OCI-LY3 (cell line): ENCODE measurements around the gene CARD8.
A peak's percentile ranks its signal among the peaks of the same experiment; 100 is the strongest.

Experiments used
- H2AFZ ChIP-seq: fragments of 200-600, 300-600 bp; shearing (Covaris generic); 2 replicates; pipeline ENCODE4 v1.6.0; 2014; ENCODE audit warnings: antibody characterized with exemption, low read depth, low read length
- H3K27ac ChIP-seq: fragments of 200-600, 300-600 bp; sonication (generic); 2 replicates; pipeline ENCODE4 v1.5.1; 2014; ENCODE audit warnings: mild to moderate bottlenecking, low read length, moderate library complexity, mixed read lengths
- H3K27me3 ChIP-seq: fragments of 200-600, 300-600 bp; sonication (generic); 2 replicates; pipeline ENCODE4 v1.6.1; 2014; ENCODE audit warnings: low read depth, low read length, mixed read lengths
- H3K36me3 ChIP-seq: fragments of 200-600, 300-600 bp; sonication (generic); replicated peaks from 2 replicates; pipeline ENCODE3; 2014; ENCODE audit warnings: low read depth, low read length, mixed read lengths
- H3K4me1 ChIP-seq: fragments of 300-600, 200-600 bp; sonication (generic); 2 replicates; pipeline ENCODE4 v1.6.1; 2014; ENCODE audit warnings: low read length, mixed read lengths
- H3K4me2 ChIP-seq: fragments of 200-600, 300-600 bp; sonication (generic); 2 replicates; pipeline ENCODE4 v1.6.1; 2014; ENCODE audit warnings: low read length, mixed read lengths
- H3K4me3 ChIP-seq: fragments of 300-600, 200-600 bp; sonication (generic); 2 replicates; pipeline ENCODE4 v1.5.1; 2014; ENCODE audit warnings: antibody characterized with exemption, mild to moderate bottlenecking, low read length, moderate library complexity
- H3K79me2 ChIP-seq: fragments of 300-600, 200-600 bp; shearing (Covaris generic); 2 replicates; pipeline ENCODE4 v1.6.1; 2014; ENCODE audit warnings: mild to moderate bottlenecking, low read length, mixed read lengths
- H3K9ac ChIP-seq: fragments of 300-600, 200-600 bp; shearing (Covaris generic); 2 replicates; pipeline ENCODE4 v1.6.0; 2014; ENCODE audit warnings: mild to moderate bottlenecking, low read length, moderate library complexity
- H3K9me3 ChIP-seq: fragments of 200-600, 300-600 bp; shearing (Covaris generic); 2 replicates; pipeline ENCODE4 v1.6.1; 2014; ENCODE audit warnings: low read length, mixed read lengths; ENCODE audit not compliant: insufficient read depth
- H4K20me1 ChIP-seq: fragments of 200-600, 300-600 bp; sonication (generic); 2 replicates; pipeline ENCODE4 v1.6.1; 2016; ENCODE audit warnings: low read length, mixed read lengths; ENCODE audit not compliant: insufficient read depth
- CTCF ChIP-seq: fragments of 200-600, 300-600 bp; sonication (generic); IDR thresholded peaks from 2 replicates; pipeline ENCODE4 v1.5.1; 2014; ENCODE audit warnings: antibody characterized with exemption, low read length, low read depth
- EZH2phosphoT487 ChIP-seq: fragments of 200-600 bp; shearing (Covaris generic); IDR thresholded peaks from 2 replicates; pipeline ENCODE4 v1.6.1; 2018; ENCODE audit warnings: antibody characterized with exemption, mixed run types, low read depth

The CARD8 gene

GRCh38 chr19:48168689-48169088 lies 87.0 kb downstream of the CARD8 start:
- H2AFZ ChIP-seq = no peak overlapping the region
- H3K9me3 ChIP-seq = no peaks in the 10 kb centered on the region
- TF ChIP-seq EZH2phosphoT487 (no peak), CTCF (no peak)
- no peaks in the 10 kb centered on the region for H3K27me3 ChIP-seq
- H3K9ac ChIP-seq = no peak overlapping the region
- peaks cover 22% of the 10 kb centered on the region for H4K20me1 ChIP-seq
- peaks cover 13% of the 10 kb centered on the region for H3K4me1 ChIP-seq
- H3K27ac ChIP-seq = no peak overlapping the region
- H3K4me3 ChIP-seq = no peak overlapping the region; the same call in 1 of the 2 replicates
- peaks cover 44% of the 10 kb centered on the region for H3K79me2 ChIP-seq
- H3K36me3 ChIP-seq = peaks cover 22% of the 10 kb centered on the region
- peak overlapping the region; percentile 61 for H3K4me2 ChIP-seq

GRCh38 chr19:48158210-48158790 lies 97.4 kb downstream of the CARD8 start:
- 0 out of 2 replicates have a peak, but pooled peaks have one; percentile 6 for TF ChIP-seq CTCF
- no peak for TF ChIP-seq EZH2phosphoT487
- no peak overlapping the region for H3K4me2 ChIP-seq
- H3K36me3 ChIP-seq = peaks cover 49% of the 10 kb centered on the region

More at GRCh38 chr19:48158210-48158790, 97.4 kb downstream of the CARD8 start:
- H2AFZ ChIP-seq = no peak overlapping the region
- no peaks in the 10 kb centered on the region for H3K9me3 ChIP-seq
- H3K9ac ChIP-seq = no peak overlapping the region
- H4K20me1 ChIP-seq = 0 out of 2 replicates have a peak, but pooled peaks cover 4% of the 10 kb centered on the region
- no peak overlapping the region for H3K4me3 ChIP-seq
- no peaks in the 10 kb centered on the region for H3K79me2 ChIP-seq
- H3K27ac ChIP-seq = no peak overlapping the region
- H3K4me1 ChIP-seq = no peaks in the 10 kb centered on the region
- H3K27me3 ChIP-seq = no peaks in the 10 kb centered on the region
